Epithelial cell of proximal tubule (primary cell): ENCODE results near the gene FPR2. TPM values are rescaled to one million over a fixed set of nuclear protein-coding genes. Genes with fewer than 3 reads are reported as not detected.

ENCODE experiments used
- DNase-seq: peaks from one replicate; pipeline ENCODE4 v3.0.0-alpha.2; 2011; ENCODE audit warnings: low read depth
- H3K4me3 ChIP-seq: 2 replicates; pipeline ENCODE4 v1.5.1; 2011; ENCODE audit warnings: low read depth, mild to moderate bottlenecking, low read length
- total RNA-seq: library from RNA; depleted of rRNA; stranded (reverse); fragments of >200 nt; gene quantifications from 2 replicates; pipeline ENCODE4 v1.2.3, GENCODE V29; 2015
- TF ChIP-seq, protein P1 (sequence below): conservative IDR thresholded peaks from 2 replicates; pipeline ENCODE4 v1.5.1; 2012; ENCODE audit warnings: low read depth, mild to moderate bottlenecking, low read length

The FPR2 gene
- total RNA-seq, 1 donor from 2014 or later: not detected

DNA sequence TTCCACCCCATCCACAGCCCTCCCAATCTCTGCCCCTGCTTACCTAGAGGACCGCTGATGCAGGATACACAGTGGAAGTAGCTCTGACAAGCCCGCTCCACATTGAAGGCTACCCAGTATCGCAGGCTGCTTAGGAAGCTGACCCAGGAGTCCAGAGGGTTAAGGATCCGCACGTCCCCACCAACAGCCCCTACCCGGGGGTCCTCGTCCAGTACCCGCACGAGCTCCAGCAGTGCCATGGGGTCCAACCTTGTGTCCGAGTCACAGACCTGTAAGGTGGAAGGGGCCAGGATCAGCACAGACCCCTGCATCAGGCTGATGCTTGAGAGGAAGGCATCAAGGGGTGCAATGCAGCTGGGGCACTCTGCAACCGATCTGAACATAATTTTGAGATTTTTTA is 44.1 kb upstream of the FPR2 start:
- no peak for DNase-seq
- H3K4me3 ChIP-seq: no peak overlapping the region
- TF ChIP-seq, protein P1, sequence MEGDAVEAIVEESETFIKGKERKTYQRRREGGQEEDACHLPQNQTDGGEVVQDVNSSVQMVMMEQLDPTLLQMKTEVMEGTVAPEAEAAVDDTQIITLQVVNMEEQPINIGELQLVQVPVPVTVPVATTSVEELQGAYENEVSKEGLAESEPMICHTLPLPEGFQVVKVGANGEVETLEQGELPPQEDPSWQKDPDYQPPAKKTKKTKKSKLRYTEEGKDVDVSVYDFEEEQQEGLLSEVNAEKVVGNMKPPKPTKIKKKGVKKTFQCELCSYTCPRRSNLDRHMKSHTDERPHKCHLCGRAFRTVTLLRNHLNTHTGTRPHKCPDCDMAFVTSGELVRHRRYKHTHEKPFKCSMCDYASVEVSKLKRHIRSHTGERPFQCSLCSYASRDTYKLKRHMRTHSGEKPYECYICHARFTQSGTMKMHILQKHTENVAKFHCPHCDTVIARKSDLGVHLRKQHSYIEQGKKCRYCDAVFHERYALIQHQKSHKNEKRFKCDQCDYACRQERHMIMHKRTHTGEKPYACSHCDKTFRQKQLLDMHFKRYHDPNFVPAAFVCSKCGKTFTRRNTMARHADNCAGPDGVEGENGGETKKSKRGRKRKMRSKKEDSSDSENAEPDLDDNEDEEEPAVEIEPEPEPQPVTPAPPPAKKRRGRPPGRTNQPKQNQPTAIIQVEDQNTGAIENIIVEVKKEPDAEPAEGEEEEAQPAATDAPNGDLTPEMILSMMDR: no peak

DNA sequence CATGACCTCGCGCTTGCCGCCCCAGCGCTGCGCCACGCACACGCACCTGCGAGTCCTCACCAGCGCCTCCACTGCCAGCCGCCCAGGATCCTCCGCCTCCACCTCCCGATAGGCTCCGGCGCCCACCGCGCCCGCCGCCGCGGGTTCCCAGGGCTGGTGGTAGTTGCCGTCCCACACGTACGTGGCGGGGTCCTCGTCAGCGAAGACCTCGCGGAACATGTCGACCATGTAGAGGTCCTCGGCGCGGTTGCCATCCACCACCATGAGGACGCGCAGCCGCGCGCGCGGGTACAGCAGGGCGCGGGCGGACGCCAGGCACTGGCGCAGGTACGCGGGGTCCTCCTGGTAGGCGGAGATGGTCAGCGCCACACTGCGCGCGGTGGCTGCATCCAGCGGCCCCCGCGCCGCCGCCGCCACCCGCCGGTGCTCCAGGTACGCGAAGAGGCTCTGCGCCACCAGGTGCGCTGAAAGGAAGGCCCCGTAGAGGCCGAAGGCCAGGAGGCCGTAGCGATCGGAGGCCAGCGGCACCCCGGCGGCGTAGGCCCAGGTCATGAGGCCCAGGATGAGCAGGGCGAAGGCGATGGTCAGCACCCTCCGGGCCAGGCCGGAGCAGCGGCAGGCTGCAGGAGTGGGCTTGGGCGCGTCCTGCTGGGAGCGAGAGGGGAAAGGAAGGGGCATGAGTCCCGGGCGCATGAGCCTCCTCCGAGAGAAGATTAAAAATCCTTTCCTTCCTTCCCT is 41.6 kb upstream of the FPR2 start:
- no peak overlapping the region for H3K4me3 ChIP-seq
- TF ChIP-seq, protein P1: no peak
- DNase-seq: no peak

DNA sequence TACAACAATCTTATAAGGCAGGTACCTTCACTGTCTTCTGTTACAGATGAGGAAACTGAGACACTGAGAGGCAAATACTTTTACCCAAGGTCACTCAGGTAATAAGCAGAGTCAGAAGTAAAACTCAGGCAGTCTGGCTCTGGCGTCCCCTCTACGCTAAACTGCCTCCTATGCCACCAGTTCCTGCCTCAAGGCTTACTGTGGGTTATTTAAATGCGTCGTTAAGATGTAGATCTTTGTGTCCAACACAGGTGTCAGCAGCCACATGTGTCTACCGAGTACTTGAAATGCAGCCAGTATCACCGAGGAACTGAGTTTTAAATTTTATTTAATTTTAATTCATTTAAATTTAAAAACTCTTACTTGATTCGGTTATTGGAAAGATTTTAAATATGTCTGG is 39.1 kb upstream of the FPR2 start:
- no peak for DNase-seq
- TF ChIP-seq, protein P1: no peak
- H3K4me3 ChIP-seq: no peak overlapping the region

DNA sequence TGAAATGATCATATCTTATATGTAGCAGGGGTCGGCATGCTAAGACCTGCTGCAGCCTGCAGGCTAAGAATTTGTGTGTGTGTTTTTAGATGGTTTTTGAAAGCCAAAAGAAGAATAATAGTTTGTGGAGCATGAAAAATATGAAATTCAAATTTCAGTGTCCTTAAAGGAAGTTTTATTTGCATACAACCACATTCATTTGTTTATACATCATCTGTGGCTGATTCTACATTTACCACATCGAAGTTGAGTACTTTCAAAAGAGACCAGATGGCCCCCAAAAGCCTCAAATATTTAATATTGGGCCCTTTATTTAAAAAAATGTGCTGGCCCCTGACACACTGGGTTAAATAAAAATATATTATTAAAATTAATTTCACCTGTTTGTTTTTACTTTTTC is 38.5 kb upstream of the FPR2 start:
- TF ChIP-seq, protein P1: no peak
- H3K4me3 ChIP-seq: no peak overlapping the region
- DNase-seq: no peak

DNA sequence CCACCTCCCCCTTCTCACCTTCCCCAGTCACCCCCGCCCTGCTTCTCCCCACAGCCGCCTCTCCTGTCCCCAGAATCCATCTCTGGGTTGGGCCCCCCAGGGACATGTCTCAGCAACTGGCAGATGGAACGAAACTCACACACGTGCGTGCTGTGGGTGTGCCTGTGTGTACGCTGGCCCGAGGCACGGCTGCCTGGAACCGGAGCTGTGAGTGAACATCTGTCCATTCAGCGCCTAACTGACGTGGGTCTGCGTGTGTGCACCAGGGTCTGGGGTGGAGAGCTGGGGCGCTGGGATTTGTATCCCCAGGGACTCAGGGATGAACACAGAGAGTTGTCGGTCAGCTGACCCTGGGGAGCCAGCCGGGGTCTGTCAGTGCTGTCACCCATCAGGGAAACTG is 36.4 kb upstream of the FPR2 start:
- DNase-seq: no peak
- TF ChIP-seq, protein P1: no peak

DNA sequence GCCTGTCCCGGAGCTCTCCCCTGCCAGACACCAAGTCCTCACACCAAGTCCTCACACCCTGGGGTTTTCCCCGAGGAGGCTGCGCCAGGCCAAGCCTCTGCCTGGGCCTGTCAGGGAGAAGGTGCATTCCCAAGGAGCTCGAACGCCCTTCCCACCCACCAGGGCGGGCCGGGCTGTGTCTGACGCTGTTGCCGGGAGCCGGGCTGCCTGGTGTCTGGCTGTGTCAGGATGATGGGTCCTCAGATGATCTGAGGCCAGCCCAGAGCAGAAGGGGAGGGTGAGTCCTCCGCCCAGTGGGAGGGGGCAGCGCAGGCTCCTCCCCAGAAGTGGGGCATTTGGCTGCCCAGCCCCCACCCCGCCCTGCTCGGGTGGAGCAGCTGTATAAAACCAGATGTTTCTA is 34.9 kb upstream of the FPR2 start:
- H3K4me3 ChIP-seq: no peak overlapping the region
- TF ChIP-seq, protein P1: no peak
- DNase-seq: no peak

More for the DNA sequence above, 36.4 kb upstream of the FPR2 start:
- no peak overlapping the region for H3K4me3 ChIP-seq

DNA sequence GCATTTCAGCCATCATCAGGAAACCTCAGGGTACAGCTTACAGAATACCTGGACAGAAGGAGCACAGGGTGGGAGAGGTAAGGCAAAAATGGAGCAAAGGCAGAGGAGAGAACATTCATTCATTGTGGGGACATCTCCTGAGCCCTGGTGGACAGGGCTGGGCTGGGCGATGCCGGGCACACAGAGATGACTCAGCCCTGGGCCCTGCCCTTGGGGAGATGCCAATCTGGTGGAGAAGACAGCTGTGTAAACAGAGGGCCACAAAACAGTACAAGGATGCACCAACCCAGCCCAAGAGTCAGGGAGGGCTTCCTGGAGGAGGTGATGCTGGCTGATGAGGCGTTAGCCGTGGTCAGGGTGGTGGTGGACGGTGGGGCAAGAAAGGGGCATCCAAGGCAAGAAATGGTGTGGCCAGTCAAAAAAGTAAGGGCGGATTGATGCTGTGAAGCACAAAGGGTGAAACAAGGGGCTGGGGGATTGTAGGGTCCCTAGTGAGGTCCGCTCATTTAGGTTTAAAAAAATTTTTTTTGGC is 33.6 kb upstream of the FPR2 start:
- DNase-seq: no peak
- no peak overlapping the region for H3K4me3 ChIP-seq
- TF ChIP-seq, protein P1: no peak
